Measurements from ENCODE around the gene KIRREL3.

KIRREL3 gene

DNA sequence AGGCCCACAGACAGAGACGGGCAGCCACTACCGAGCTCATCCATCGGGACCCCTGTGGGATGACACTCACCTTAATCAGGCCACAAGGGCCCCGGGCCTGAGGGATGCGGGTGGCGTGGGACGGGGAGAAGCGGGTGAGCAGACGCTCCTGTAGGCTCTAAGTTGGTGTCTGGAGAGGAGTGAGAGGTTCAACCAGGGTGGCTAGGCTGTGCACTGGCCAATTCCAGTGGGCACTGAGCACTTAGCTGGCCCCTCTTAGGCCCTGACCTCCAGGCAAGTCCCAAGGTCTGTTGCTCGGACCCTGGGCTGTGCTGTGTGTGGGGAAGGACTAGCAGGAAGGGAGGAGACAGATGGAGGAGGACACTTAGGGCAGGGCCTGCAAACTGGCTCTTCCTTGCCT is 505.7 kb downstream of the KIRREL3 start:
- no peak overlapping the region for H3K4me3 ChIP-seq (ENCODE audit: low read depth, low read length)
- TF ChIP-seq, protein P1, sequence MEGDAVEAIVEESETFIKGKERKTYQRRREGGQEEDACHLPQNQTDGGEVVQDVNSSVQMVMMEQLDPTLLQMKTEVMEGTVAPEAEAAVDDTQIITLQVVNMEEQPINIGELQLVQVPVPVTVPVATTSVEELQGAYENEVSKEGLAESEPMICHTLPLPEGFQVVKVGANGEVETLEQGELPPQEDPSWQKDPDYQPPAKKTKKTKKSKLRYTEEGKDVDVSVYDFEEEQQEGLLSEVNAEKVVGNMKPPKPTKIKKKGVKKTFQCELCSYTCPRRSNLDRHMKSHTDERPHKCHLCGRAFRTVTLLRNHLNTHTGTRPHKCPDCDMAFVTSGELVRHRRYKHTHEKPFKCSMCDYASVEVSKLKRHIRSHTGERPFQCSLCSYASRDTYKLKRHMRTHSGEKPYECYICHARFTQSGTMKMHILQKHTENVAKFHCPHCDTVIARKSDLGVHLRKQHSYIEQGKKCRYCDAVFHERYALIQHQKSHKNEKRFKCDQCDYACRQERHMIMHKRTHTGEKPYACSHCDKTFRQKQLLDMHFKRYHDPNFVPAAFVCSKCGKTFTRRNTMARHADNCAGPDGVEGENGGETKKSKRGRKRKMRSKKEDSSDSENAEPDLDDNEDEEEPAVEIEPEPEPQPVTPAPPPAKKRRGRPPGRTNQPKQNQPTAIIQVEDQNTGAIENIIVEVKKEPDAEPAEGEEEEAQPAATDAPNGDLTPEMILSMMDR (IDR thresholded peaks at IDR 0.05; ENCODE audit: low read depth, low read length) = no peak

DNA sequence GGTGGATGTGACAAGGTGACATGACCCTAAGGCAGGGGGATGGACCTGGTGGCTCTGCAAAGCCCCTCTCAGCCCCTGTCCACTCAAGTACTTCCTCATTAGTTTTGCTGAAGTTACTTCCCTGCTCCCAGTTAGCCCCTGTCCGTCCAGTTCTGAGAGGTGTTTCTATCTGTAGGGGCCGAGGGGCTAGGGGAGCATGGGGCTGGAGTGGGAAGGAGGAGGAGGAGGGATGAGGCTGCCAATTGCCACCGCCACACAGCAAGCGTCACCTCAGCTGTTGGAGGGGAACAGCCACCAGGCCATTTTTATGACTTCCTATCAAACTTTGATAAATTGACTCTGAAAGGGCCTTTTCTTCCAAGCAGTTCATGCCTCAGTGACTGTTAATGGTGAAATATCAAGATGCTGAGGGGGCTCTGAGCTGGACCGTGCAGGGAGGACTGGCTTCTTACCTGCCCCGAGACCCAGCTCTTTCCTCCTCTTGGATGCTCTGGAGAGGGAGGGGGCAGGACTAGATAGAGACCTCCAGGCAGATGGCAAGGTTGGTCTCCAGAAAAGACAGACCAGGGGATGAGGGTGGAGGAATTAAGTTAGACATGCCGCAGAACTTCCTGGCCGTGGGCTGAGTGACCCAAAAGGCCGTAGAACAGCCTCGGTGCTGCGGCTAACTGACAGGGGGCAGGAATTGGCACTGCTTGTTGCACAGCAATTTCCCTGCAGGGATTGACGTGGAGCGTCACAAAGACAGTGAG is 508.1 kb downstream of the KIRREL3 start:
- TF ChIP-seq, protein P1 (IDR thresholded peaks at IDR 0.05; ENCODE audit: low read depth, low read length) = no peak

DNA sequence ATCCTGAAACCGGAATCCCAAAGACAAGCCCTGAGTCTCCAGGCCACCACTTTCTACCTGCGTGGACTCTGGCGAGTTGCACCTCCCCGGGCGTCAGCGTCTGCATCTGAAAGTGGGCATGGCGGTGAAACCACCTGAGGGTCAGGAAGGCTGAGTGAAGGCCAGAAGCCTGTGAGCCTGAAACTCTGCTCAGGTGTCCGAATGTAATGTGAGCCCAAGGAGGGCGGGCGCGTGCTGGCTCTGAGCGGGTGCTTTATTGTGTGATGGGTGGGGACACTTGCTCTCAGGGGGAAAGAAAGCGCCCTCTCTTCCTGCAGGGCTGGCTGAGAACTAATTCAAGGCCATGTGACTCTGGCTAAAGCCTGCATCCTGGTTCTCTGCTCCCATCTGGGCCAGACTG is 509.5 kb downstream of the KIRREL3 start:
- no peak overlapping the region for H3K4me3 ChIP-seq (ENCODE audit: low read depth, low read length)
- TF ChIP-seq, protein P1 (IDR thresholded peaks at IDR 0.05; ENCODE audit: low read depth, low read length) = no peak

More for the DNA sequence above, 508.1 kb downstream of the KIRREL3 start:
- H3K4me3 ChIP-seq (ENCODE audit: low read depth, low read length) = no peak overlapping the region

DNA sequence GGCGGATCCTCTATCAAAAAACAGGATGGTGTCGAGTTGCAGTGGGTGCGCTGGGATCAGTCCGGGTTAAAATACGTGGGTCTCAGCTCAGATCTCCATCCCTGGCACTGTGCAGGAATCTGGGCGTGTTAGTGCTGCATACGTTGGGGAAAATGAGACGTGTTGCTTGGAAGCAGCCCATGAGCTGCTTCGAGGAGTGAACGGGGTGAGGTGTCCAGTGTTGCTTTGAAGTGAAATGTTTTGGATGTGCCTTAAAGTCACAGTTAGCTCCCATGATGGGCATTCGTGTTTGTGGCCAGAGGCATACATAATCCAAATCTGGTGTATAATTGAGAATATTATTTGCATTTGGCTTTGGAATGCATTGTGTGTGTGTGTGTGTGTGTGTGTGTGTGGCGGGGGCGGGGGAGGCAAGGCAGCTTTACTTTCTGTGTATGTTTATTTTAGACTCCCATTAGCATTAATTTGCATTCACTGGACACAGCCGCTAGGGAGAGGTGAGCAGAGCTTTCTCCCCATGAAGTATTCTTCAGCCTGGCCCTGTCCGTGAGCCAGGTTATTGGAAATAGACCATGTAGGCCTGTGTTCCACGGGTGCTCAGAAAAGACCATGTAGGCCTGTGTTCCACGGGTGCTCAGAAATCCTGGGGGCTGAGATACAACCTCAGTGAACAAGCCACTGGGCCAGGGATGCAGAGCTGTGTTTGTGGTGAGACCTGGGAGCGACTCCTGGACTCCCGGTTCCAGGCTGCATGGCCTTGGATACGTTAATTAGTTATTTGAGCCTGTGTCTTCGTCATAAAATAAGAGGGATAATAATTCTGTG is 510.5 kb downstream of the KIRREL3 start:
- no peak overlapping the region for H3K4me3 ChIP-seq (ENCODE audit: low read depth, low read length)
- TF ChIP-seq, protein P1 (IDR thresholded peaks at IDR 0.05; ENCODE audit: low read depth, low read length) = no peak

DNA sequence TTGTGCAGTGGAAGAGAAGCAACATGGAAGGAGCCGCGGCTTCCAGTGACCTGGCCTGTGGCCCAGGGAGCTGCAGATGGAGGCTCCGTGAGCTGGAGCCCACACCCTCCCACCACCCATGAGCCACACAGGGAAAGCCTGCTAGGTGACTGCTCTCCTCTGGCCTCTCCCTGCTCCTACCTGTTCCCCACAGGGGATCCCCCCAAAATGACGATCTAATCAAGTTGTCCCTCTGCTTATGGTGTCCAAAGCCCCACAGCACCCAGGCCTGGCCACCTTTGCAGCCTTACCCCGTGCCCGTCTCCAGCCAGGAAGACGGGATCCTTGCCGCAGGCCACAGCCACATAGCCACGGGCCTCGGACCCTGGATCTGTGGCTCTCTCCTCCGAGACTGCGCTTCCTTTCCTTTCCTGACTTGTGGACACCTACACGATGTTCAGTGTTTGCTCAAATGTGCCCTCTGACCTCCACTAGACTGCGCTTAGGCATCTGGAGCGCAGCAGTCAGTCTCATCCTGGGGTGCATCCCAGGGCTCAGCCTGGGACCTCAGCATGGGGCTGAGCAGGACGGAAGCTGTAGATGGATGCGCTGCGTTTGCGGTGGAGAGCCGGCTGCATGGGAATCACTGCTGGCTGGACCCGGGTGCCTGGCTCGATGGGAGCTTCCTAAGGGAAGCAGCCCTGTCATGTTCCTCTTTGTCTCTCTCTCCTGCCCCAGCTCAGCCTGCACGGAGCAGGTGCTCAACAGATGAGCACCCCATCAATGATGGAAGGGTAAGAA is 511.8 kb downstream of the KIRREL3 start:
- TF ChIP-seq, protein P1 (IDR thresholded peaks at IDR 0.05; ENCODE audit: low read depth, low read length) = no peak
- H3K4me3 ChIP-seq (ENCODE audit: low read depth, low read length) = no peak overlapping the region

DNA sequence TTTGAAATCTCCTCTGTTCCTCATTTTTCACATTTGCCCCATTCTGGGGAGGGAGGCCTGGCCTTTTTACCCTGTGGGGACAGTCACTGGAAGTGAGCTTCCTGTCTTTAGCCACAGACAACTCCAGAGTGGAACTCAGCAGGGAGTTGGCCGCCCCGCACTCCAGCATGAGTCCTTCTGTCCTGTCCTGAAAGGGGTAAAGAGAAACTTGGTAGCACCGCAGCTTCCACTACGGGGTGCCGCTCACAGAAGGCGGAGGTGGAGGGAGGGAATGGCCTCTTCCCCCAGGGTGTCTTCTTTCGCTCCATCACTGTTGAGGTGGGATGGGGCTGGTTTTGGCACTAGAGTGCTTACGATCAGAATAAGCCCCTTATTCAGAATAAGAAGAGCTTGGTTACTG is 512.9 kb downstream of the KIRREL3 start:
- H3K4me3 ChIP-seq (ENCODE audit: low read depth, low read length) = no peak overlapping the region
- TF ChIP-seq, protein P1 (IDR thresholded peaks at IDR 0.05; ENCODE audit: low read depth, low read length) = no peak

Measured in WI38 (cell line).